Neural cell (in vitro differentiated cells): ENCODE measurements around the gene C12orf60. TPM values are rescaled to one million over a fixed set of nuclear protein-coding genes. Genes with fewer than 3 reads are reported as not detected.

Experiments used
- H2AFZ ChIP-seq: fragments of 200-600, 300-800 bp; sonication (generic), shearing (Covaris generic); 2 replicates; pipeline ENCODE4 v1.6.0; 2014; ENCODE audit warnings: low read depth, mild to moderate bottlenecking, antibody characterized with exemption, low read length, moderate library complexity
- H3F3A ChIP-seq: fragments of 200-600 bp; shearing (Covaris generic); 2 replicates; pipeline ENCODE4 v1.6.1; 2016; ENCODE audit warnings: mild to moderate bottlenecking, moderate library complexity, mixed read lengths, antibody characterized with exemption, low read length; ENCODE audit not compliant: insufficient read depth, poor library complexity, severe bottlenecking
- H3K27ac ChIP-seq: fragments of 200-600, 300-800 bp; sonication (generic), shearing (Covaris generic); 2 replicates; pipeline ENCODE4 v1.5.1; 2014; ENCODE audit warnings: mild to moderate bottlenecking, low read length, moderate library complexity
- H3K27me3 ChIP-seq: fragments of 300-800, 200-600 bp; sonication (generic), shearing (Covaris generic); 2 replicates; pipeline ENCODE4 v1.6.0; 2014; ENCODE audit warnings: mild to moderate bottlenecking, low read depth, low read length, moderate library complexity; ENCODE audit not compliant: insufficient read depth
- H3K36me3 ChIP-seq: fragments of 300-800, 200-600 bp; sonication (generic), shearing (Covaris generic); 2 replicates; pipeline ENCODE4 v1.5.1; 2014; ENCODE audit warnings: mild to moderate bottlenecking, antibody characterized with exemption, low read length, moderate library complexity; ENCODE audit not compliant: insufficient read depth
- H3K4me2 ChIP-seq: fragments of 300-800, 200-600 bp; sonication (generic), shearing (Covaris generic); 2 replicates; pipeline ENCODE4 v1.6.0; 2014; ENCODE audit warnings: mild to moderate bottlenecking, low read length
- H3K4me3 ChIP-seq: fragments of 300-800, 200-600 bp; sonication (generic), shearing (Covaris generic); 2 replicates; pipeline ENCODE4 v1.5.1; 2014; ENCODE audit warnings: mild to moderate bottlenecking, low read length, moderate library complexity
- H3K79me2 ChIP-seq: fragments of 200-600 bp; shearing (Covaris generic); replicated peaks from 2 replicates; pipeline ENCODE4 v1.6.0; 2014; ENCODE audit warnings: mild to moderate bottlenecking, low read length, moderate library complexity; ENCODE audit not compliant: insufficient read depth
- H3K9ac ChIP-seq: fragments of 300-800, 200-600 bp; sonication (generic), shearing (Covaris generic); 2 replicates; pipeline ENCODE4 v1.6.1; 2016; ENCODE audit warnings: mild to moderate bottlenecking, low read length, mixed read lengths
- H3K9me2 ChIP-seq: fragments of 200-600 bp; shearing (Covaris generic); 2 replicates; pipeline ENCODE4 v1.6.1; 2016; ENCODE audit warnings: mild to moderate bottlenecking, low read length, mixed read lengths; ENCODE audit not compliant: insufficient read depth
- H3K9me3 ChIP-seq: fragments of 200-600, 300-800 bp; sonication (generic), shearing (Covaris generic); 2 replicates; pipeline ENCODE4 v1.6.1; 2016; ENCODE audit warnings: mild to moderate bottlenecking, mixed run types, low read length, moderate library complexity, mixed read lengths
- H4K20me1 ChIP-seq: fragments of 200-600 bp; shearing (Covaris generic); 2 replicates; pipeline ENCODE4 v1.6.1; 2016; ENCODE audit warnings: mild to moderate bottlenecking, mixed run types; ENCODE audit not compliant: insufficient read depth
- EP300 ChIP-seq: fragments of 450-650 bp; conservative IDR thresholded peaks from 2 replicates; pipeline ENCODE4 v1.6.1; 2014; ENCODE audit warnings: antibody characterized with exemption, mild to moderate bottlenecking, moderate library complexity; ENCODE audit not compliant: poor library complexity, severe bottlenecking
- EZH2 ChIP-seq: fragments of 200-600, 300-800 bp; shearing (Covaris generic), sonication (generic); IDR thresholded peaks from 2 replicates; pipeline ENCODE4 v1.6.1; 2014; ENCODE audit warnings: antibody characterized with exemption, low read length, borderline replicate concordance, mild to moderate bottlenecking; ENCODE audit not compliant: insufficient read depth, poor library complexity, severe bottlenecking
- MXI1 ChIP-seq: fragments of 450-650 bp; conservative IDR thresholded peaks from 2 replicates; pipeline ENCODE4 v1.6.1; 2014; ENCODE audit warnings: antibody characterized with exemption, mild to moderate bottlenecking; ENCODE audit not compliant: poor library complexity, severe bottlenecking
- POLR2AphosphoS5 ChIP-seq: IDR thresholded peaks from 2 replicates; pipeline ENCODE4 v1.6.1; 2012
- RAD21 ChIP-seq: fragments of 450-650 bp; conservative IDR thresholded peaks from 2 replicates; pipeline ENCODE4 v1.6.1; 2014; ENCODE audit warnings: antibody characterized with exemption, mild to moderate bottlenecking, moderate library complexity
- REST ChIP-seq: IDR thresholded peaks from 2 replicates; pipeline ENCODE4 v1.6.1; 2012; ENCODE audit warnings: borderline replicate concordance
- SMC3 ChIP-seq: fragments of 450-650 bp; conservative IDR thresholded peaks from 2 replicates; pipeline ENCODE4 v1.6.1; 2014; ENCODE audit warnings: antibody characterized with exemption, mild to moderate bottlenecking, moderate library complexity; ENCODE audit not compliant: poor library complexity
- TAF1 ChIP-seq: IDR thresholded peaks from 2 replicates; pipeline ENCODE4 v1.6.1; 2012; ENCODE audit warnings: low read depth
- polyA plus RNA-seq: library from polyadenylated mRNA; depleted of rRNA; stranded (reverse); fragments of >200 nt; gene quantifications from 2 replicates; pipeline ENCODE4 v1.2.3, GENCODE V29; 2014
- TF ChIP-seq, protein P1 (sequence below): fragments of 450-650 bp; IDR thresholded peaks from 2 replicates; pipeline ENCODE4 v1.5.1; 2014; ENCODE audit warnings: antibody characterized with exemption, mild to moderate bottlenecking, moderate library complexity; ENCODE audit not compliant: poor library complexity, severe bottlenecking

The C12orf60 gene
- polyA plus RNA-seq, 1 donor from 2014 or later, result 4.8 TPM

DNA sequence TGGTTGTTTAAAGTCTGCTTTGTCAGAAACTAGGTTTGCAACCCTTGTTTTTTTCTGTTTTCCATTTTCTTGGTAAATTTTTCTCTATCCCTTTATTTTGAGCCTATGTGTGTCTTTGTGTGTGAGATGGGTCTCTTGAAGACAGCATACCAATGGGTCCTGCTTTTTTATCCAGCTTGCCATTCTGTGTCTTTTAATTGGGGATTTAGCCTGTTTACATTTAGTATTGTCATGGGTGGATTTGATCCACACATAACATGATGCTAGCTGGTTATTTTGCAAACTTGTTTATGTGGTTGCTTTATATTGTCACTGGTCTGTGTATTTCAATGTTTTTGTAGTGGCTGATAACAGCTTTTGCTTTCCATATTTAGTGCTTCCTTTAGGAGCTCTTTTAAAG is 57.0 kb downstream of the C12orf60 start:
- H2AFZ ChIP-seq, result no peak overlapping the region
- TF ChIP-seq SMC3, result no peak
- TF ChIP-seq, protein P1, sequence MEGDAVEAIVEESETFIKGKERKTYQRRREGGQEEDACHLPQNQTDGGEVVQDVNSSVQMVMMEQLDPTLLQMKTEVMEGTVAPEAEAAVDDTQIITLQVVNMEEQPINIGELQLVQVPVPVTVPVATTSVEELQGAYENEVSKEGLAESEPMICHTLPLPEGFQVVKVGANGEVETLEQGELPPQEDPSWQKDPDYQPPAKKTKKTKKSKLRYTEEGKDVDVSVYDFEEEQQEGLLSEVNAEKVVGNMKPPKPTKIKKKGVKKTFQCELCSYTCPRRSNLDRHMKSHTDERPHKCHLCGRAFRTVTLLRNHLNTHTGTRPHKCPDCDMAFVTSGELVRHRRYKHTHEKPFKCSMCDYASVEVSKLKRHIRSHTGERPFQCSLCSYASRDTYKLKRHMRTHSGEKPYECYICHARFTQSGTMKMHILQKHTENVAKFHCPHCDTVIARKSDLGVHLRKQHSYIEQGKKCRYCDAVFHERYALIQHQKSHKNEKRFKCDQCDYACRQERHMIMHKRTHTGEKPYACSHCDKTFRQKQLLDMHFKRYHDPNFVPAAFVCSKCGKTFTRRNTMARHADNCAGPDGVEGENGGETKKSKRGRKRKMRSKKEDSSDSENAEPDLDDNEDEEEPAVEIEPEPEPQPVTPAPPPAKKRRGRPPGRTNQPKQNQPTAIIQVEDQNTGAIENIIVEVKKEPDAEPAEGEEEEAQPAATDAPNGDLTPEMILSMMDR, result no peak
- no peak overlapping the region for H3K4me2 ChIP-seq
- H3K9ac ChIP-seq, result no peak overlapping the region
- H3K27ac ChIP-seq, result no peak overlapping the region
- H3F3A ChIP-seq, result no peaks in the 10 kb centered on the region
- H3K9me2 ChIP-seq, result no peaks in the 10 kb centered on the region
- no peaks in the 10 kb centered on the region for H3K27me3 ChIP-seq
- no peak overlapping the region for H3K4me3 ChIP-seq
- no peaks in the 10 kb centered on the region for H3K79me2 ChIP-seq
- H3K36me3 ChIP-seq, result no peaks in the 10 kb centered on the region
- no peaks in the 10 kb centered on the region for H3K9me3 ChIP-seq
- no peaks in the 10 kb centered on the region for H4K20me1 ChIP-seq

GRCh38 chr12:14868916-14869506 is 65.5 kb downstream of the C12orf60 start:
- Histone ChIP-seq H4K20me1 (no peaks in the 10 kb centered on the region), H3K79me2 (no peaks in the 10 kb centered on the region), H3K36me3 (no peaks in the 10 kb centered on the region), H3K9me3 (no peaks in the 10 kb centered on the region), H3K9ac (no peak overlapping the region), H3K9me2 (no peaks in the 10 kb centered on the region), H3K4me2 (no peak overlapping the region), H2AFZ (no peak overlapping the region), H3K27me3 (no peaks in the 10 kb centered on the region), H3K4me3 (no peak overlapping the region), H3K27ac (no peak overlapping the region), H3F3A (no peaks in the 10 kb centered on the region)
- TF ChIP-seq MXI1 (no peak), EZH2 (no peak), REST (no peak), TAF1 (no peak), RAD21 (no peak), SMC3 (no peak), EP300 (no peak), POLR2AphosphoS5 (no peak)
- TF ChIP-seq, protein P1, result no peak
